ENCODE results near the gene NR2F1.

DNA sequence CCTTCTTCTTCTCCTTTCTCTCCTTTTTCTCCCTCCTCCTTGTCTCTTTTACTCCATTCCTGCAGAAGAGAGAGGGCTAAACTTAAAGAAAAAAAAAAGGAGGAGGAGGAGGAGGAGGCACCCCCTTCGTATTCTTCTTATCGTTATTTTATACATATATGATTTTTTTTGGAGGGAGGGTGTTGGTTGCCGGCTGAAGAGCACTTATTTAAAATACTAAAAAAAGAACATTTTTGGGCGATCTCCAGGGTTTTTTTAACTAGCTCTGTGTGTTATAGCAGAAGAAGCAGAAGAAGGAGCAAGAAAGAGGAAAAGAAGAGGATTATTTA is 381 bp downstream of the NR2F1 start:
- TF ChIP-seq, protein P1, sequence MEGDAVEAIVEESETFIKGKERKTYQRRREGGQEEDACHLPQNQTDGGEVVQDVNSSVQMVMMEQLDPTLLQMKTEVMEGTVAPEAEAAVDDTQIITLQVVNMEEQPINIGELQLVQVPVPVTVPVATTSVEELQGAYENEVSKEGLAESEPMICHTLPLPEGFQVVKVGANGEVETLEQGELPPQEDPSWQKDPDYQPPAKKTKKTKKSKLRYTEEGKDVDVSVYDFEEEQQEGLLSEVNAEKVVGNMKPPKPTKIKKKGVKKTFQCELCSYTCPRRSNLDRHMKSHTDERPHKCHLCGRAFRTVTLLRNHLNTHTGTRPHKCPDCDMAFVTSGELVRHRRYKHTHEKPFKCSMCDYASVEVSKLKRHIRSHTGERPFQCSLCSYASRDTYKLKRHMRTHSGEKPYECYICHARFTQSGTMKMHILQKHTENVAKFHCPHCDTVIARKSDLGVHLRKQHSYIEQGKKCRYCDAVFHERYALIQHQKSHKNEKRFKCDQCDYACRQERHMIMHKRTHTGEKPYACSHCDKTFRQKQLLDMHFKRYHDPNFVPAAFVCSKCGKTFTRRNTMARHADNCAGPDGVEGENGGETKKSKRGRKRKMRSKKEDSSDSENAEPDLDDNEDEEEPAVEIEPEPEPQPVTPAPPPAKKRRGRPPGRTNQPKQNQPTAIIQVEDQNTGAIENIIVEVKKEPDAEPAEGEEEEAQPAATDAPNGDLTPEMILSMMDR (IDR thresholded peaks at IDR 0.05), result no peak
- TF ChIP-seq POLR2A (IDR thresholded peaks at IDR 0.05), result no peak
